NCI-H446 (cell line): ENCODE results near the gene NAPEPLD.
A peak's percentile ranks its signal among the peaks of the same experiment; 100 is the strongest.
"Not testable (repeated sequence)": the region's sequence is repeated elsewhere in the genome, so short reads cannot be mapped to it uniquely, and the experiment has no call there.

Experiments used
- DNase-seq, 2 experiments: peaks; one replicate each; lab custom pipeline; 2025; lab: John Stamatoyannopoulos, UW

Gene NAPEPLD

DNA sequence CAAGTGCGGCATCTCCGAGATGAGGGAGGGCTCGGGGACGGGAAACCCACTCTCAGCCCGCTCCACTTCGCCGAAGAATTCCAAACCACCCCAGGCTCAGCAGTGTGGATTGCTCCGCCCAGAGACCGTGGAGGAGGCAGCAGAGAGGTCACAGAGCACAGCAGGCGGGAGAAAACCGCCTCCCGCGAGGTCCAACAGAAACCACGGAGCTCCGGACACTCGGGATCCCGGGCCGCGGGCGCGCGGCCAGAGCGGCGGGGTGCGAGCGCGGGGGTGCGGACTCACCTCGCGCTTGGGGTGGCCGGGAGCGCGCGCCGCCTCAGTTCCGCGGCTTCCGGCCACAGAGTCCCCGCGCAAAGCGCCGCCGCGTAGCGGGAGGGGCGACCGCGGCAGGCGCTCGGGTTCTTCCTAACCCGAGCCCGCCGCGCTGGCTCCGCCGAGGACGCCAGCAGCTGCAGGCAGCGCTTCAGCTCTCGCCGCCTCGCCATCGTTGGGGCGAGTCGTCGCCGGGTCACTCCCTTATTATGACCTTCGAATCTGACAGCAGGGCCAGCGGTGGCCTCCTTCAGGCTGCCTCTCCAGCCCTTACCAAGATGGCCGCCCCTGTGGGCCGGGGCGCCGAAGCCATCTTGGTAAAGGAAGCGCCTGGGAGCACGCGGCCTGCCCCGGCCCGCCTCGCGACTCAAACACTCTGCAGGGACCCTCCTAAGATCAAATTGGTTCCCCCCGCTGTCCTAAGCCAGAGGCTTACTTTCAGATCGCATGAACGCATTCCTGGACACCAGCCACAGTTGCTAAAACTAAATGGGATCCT is at the start of gene NAPEPLD:
TSS of gene NAPEPLD (minus strand) at position 106 of the 814 bp plus-strand sequence. CDS start 20,323 bp downstream, outside the sequence.
- DNase-seq, result peak; percentile 73 to 80

- DNase-seq, result not testable (repeated sequence)
Observed at GRCh38 chr7:103198079-103198478, 49.2 kb upstream of the NAPEPLD start.

DNA sequence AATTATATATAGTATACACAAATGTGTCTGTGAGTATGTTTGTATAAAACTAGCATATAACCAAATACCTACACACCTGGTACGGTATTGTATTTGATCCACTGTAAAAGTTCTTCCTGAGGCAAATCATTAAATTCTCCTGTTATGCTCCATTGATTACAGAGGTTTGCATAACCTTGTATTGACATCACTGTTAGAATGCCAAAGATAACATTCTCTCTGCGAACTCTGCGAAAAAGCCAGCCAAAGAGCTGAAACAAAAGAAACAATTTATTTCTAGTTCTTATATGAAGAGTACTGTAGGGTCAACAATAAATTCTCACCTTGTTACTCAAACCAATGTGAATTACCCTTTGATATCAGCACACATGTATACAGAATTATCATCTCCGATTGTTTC is 46.5 kb upstream of the NAPEPLD start:
- not testable (repeated sequence) for DNase-seq

DNA sequence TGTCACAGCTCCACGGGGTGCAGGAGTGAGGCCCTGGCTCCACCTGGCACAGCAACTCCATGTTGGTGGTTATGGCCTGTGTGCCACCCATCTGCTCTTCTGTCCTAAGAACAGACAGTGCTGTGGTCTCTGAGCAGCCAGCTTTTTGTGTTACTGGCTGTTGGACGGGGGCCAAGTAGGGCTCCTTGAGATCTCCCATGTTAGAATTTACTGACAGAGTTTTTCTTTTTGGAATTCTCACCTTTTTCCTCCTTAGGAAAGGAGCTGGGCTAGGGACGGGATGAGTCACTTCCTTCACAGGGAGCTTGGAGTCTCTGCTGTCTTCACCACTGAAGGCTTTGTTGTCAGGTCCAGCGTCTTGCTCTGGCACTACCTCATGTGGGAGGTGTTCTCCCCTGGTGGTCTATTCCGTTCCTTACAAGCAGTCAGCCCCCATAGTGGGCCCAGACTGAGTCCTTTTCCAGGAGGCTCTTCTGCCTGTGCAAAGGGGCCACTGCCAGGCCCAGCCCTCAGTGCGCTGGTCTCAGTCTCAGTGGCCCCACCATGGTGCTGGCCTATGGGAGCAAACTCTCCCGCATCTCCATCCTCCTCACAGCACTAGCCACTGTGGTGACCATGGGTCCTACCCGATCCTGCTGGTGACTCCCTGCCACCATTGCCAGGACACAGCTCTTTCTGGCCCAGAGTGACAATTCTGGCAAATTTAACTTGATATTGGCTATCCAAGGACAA is 23.7 kb upstream of the NAPEPLD start:
- DNase-seq, result peak in 1 of 2 experiments; percentile 18

- not testable (repeated sequence) for DNase-seq
Observed at GRCh38 chr7:103171695-103172414, 23.0 kb upstream of the NAPEPLD start.

- DNase-seq, result not testable (repeated sequence)
Observed at GRCh38 chr7:103166921-103167544, 18.1 kb upstream of the NAPEPLD start.

GRCh38 chr7:103163087-103163825 is 14.4 kb upstream of the NAPEPLD start:
- DNase-seq, result not testable (repeated sequence)

- DNase-seq, result not testable (repeated sequence)
Observed at GRCh38 chr7:103162641-103163040, 13.7 kb upstream of the NAPEPLD start.

GRCh38 chr7:103161998-103162616 is 13.2 kb upstream of the NAPEPLD start:
- not testable (repeated sequence) for DNase-seq

DNA sequence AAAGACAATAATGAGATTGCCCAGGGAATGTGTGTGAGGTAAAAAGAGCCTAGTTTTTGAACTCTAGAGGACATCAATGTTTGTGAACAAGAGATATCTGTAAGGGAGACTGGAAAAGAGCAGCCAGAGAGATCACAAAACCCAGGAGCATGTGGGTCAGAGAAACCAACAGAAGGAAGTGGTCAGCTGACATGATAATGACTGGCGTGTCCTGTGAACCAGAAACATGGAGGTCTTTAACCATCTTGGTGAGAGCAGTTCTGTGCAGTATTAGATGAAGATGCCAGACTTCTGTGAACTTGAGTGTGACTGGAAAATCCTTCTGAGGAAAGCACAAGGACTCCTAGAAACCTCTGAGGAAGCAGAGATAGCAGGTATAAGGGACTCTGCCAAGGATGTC is 10.2 kb upstream of the NAPEPLD start:
- DNase-seq, result not testable (repeated sequence)

DNA sequence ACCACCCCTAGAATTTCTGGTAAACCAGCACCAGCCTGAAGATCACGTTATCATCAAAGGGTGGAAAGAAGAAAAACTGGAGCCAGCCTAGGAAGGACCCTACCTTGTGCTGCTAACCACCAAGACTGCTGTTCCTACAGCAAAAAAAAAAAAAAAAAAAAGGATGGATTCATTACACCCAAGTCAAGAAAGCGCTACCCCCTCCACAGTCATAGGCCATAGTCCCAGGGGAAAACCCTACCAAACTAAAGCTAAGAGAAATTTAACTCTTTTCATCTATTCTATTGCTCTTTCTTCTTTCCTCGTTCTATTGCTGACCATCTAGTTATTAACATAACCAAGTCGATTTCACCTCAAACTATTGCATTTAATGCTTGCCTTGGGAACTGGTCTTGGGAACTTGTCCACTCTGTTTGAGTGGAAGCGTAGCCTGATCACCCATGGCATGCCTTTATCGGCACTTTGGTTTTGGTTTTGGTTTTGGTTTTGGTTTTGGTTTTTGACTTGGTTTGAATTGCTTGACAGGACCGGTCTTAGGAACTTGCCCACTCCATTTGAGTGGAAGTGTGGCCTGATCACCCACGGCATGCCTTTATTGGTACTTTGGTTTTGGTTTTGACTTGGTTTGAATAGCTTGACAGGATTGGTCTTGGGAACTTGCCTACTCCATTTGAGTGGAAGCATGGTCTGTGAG is 6.6 kb upstream of the NAPEPLD start:
- DNase-seq, result not testable (repeated sequence)

GRCh38 chr7:103154042-103154441 is 5.1 kb upstream of the NAPEPLD start:
- no peak for DNase-seq

GRCh38 chr7:103152744-103153617 is 4.1 kb upstream of the NAPEPLD start:
- not testable (repeated sequence) for DNase-seq

GRCh38 chr7:103151993-103152676 is 3.2 kb upstream of the NAPEPLD start:
- not testable (repeated sequence) for DNase-seq

- DNase-seq, result no peak
Observed at GRCh38 chr7:103150192-103150591, 1.3 kb upstream of the NAPEPLD start.

DNA sequence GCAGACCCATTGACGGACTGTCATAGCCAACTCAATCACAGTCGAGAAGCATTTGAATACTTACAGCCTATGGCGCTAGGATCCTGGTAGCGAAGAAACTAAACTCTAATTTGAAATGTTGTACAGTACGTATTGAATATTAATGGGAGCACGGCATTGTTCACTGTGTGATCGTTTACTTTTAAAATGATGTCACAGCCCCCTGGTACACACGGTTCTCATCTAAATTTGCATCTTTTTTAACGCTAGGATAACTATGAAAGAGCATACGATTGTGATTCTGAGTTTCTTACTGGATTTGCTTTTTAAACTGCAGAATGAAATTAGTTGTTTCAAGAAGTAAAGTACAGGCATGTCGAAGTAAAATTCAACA is 895 bp upstream of the NAPEPLD start:
- no peak for DNase-seq

DNA sequence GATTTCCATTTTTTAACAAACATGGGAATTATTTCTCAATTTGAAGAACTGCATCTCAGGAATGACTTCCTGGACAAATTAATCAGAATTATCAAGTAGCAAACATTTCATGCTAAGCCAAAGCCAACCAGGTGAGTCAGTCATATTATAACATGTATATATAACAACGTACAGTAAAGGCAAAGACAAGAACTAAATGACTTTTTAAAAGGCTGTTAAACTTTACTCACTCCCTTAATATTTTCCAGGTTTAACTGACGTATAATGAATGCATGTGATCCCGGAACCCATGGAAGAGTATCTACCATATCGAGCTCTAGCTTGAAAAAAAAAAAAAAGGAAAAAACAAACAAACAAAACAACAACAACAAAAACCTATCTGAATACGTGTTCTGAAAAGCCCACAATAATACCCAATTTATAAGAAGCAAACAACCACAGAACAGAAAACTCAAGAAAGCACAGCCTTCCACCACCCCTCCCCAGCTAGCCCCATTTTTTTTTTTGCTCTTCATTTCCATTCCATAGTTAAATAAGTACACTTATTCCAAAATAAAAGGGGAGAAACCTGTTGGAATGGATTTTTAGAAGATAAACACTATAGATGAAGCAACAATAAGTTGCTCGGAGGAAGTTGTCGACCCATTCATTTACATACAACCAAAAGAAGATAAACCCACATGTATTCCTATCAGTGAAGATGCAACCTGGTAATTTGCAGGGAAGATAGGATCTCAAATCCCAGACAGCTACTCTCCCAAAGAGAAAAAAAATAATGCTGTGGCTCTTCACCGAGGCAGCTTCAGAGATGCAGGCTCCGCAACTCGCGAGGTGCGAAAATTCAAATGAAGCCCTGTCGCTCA is 537 bp downstream of the NAPEPLD start:
- no peak for DNase-seq

DNA sequence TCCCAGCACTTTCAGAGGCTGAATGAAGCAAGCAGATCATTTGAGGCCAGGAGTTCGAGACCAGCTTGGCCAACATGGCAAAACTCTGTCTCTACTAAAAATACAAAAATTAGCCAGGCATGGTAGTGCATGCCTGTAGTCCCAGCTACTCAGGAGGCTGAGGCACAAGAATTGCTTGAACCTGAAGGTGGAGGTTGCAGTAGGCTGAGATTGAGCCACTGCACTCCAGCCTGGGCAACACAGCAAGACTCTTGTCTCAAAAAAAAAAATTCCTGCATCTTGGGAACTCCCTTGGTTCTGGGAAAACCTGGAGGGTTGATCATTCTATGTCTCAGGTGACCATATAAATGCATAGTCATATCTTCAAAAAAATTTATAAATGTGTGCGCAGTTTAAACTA is 4.1 kb downstream of the NAPEPLD start:
- not testable (repeated sequence) for DNase-seq
